SKM-1 (cell line): Measurements from ENCODE around the gene RNU1-2.
"Not testable (repeated sequence)": the region's sequence is repeated elsewhere in the genome, so short reads cannot be mapped to it uniquely, and the experiment has no call there.

Experiments
- DNase-seq: peaks from one replicate; lab custom pipeline; 2025; ENCODE audit not compliant: unreplicated experiment; lab: John Stamatoyannopoulos, UW

The RNU1-2 gene

DNA sequence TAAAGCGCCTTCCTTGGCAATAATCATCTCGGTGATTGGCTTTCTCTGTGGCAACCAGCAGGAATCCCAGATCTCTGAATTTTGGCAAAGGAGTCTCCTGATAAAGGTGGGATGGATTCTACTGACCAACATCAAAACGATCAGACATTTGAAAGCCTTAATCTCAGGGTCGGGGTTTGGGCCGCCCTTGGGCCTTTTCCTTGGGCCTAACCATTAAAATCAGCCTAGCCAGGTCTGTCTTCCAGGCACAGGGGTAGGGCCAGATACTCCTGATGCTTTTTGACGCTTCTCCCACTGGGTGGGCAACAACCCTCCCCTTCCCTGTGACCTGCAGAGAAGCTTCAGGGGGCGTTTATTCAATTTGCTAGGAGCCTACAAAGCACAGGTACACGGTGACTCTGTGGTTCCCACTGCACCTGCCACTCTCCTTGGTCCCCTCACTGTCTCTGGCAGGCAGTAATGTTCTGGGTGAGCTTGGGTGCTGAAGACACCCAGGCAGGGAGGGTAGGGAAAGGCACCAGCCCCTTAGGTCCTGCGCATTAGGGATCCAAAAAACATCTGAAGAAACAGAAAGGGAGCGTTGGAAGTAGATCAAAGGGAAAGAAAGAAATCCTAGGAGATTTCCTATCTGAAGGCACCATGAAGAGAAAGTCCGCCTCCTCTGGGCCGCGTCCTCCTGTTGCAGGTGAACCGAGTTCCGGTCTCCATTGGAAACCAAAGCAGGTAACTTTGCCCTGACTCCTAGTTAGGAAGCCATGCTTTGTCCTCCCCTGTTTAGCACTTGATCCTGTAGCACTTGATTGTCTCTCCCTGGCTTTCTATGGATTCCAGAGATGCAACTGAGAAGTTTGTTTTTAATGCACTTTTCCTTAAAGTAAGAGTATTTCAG is 12.3 kb downstream of the RNU1-2 start:
- DNase-seq: no peak

- not testable (repeated sequence) for DNase-seq
Observed at GRCh38 chr1:16911851-16912721, 16.3 kb downstream of the RNU1-2 start.

DNA sequence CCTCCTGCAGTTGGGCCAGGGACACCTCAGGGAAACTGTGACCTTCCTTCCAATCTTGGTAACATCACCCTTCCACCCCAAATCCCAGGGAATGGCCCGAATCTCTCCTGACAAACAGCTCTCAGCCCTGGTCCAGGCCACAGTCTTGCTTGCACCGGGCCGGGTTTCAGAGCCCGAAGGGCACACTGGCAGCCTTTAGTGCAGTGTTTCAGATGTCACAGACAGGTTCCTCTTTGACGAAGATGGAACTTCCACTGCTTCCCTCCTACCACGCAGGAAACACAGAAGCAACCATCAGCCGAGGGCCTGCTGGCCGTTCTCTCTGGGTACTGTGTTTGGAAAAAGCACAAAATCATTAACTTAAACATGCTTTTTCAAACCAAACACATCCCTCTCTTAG is 17.0 kb downstream of the RNU1-2 start:
- DNase-seq: not testable (repeated sequence)

GRCh38 chr1:16913181-16913832 is 17.5 kb downstream of the RNU1-2 start:
- no peak for DNase-seq

GRCh38 chr1:16913833-16914662 is 18.3 kb downstream of the RNU1-2 start:
- peak; percentile 77 for DNase-seq

DNA sequence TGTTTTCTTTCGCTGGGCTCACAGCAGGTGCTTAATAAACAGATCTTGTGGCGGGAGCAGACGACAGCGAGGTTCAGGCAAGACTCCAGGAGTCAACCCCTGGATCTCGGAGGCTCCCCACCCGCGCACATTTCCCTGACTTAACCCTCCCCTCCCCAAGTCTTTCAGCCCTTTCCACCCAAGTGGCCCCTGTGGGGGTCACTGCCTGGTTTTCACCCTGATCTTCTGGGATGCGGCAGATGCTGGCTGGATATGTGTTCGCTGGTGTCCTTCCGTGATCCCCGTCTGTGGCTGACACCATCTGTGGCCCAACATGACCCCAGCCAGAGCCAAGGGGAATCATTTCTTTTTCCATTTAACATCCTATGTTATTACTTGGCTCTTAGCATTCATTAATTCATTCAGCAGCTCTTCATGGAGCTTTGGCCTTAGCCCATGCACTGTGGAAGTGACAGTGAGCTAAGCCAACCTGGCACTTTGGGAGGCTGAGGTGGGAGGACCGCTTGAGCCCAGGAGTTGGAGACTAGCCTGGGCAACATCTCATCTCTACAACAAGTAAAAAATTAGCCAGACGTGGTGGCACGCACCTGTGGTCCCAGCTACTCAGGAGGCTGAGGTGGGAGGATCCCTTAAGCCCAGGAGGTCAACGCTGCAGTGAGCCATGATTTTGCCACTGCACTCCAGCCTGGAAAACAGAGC is 19.3 kb downstream of the RNU1-2 start:
- DNase-seq: not testable (repeated sequence)

GRCh38 chr1:16915627-16915973 is 19.8 kb downstream of the RNU1-2 start:
- peak; percentile 31 for DNase-seq

DNA sequence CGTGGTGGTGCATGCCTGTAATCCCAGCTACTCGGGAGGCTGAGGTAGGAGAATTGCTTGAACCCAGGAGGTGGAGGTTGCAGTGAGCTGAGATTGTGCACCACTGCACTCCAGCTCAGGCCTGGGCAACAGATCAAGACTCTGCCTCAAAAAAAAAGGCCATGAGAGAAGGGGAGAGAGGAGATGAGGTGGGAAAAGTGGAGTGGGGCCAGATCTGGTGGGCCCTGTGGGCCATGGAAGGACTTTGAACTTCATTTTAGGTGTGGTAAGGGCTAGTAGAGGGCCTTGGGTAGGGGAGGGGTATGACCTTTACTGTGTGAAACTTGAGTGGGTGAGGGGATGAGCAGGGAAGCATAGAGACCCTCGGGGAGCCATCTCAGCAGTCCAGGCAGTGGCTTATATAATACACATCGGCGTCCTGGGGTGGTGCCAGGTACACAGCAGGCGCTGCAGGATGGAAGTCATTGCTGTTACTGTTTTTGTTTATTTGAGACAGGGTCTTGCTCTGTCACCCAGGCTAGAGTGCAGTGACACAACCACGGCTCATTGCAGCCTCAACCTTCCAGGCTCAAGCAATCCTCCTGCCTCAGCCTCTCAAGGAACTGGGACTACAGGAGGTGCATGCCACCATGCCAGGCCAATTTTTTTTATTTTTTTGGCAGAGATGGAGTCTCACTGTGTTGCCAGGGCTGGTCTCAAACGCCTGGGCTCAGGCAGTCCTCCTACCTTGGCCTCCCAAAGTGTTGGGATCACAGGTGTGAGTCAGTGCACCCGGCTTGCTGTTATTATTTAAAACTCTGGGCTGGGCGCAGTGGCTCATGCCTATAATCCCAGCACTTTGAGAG is 20.5 kb downstream of the RNU1-2 start:
- DNase-seq: not testable (repeated sequence)

GRCh38 chr1:16918371-16918770 is 22.6 kb downstream of the RNU1-2 start:
- no peak for DNase-seq

DNA sequence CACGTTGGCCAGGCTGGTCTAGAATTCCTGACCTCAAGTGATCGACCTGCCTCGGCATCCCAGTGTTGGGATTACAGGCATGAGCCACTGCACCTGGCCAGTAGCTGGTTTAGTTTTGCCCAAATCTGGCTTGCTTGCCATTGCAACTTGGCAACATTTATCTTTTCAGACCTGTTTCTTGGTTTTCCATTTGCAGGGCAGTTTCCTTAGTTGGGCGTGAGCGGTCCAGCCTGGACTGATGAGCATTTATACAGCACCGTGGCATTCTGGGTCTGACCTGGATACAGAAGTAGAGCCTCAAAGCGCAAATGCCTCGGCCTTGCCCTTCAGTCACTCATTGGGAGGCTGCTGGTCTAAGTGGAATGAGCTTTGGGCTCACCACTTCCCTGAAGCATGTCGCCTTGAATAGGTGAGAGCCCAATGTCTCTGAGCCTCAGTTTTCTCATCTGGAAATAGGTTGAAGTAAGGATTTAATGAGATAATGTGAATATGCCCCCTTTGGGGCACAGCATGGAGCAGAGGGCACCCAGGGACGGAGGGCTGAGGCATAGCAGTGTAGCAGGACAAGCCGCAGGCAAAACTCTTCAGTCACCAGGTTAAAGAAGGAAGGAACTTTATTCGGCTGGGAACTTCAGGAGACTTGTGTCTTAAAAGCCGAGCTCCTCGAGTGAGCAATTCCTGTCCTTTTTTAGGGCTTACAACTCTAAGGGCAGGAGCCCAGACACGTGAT is 23.3 kb downstream of the RNU1-2 start:
- DNase-seq: not testable (repeated sequence)

DNA sequence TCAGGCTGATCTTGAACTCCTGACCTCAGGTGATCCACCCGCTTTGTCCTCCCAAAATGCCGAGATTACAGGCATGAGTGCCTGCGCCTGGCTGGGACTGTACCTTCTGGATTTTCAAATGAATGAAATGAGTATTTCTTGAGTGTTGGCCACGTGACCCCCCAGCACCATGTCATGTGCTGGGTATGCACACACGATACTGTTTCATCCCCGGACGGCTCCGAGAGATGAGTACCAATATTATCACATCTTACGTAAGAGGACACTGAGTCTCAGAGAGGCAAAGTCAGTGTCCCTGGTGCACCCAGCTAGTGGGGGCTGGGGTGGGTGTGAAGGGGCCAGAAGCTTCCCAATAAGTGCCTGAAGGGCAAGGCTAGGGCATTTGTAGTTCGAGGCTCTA is 25.2 kb downstream of the RNU1-2 start:
- DNase-seq: no peak

DNA sequence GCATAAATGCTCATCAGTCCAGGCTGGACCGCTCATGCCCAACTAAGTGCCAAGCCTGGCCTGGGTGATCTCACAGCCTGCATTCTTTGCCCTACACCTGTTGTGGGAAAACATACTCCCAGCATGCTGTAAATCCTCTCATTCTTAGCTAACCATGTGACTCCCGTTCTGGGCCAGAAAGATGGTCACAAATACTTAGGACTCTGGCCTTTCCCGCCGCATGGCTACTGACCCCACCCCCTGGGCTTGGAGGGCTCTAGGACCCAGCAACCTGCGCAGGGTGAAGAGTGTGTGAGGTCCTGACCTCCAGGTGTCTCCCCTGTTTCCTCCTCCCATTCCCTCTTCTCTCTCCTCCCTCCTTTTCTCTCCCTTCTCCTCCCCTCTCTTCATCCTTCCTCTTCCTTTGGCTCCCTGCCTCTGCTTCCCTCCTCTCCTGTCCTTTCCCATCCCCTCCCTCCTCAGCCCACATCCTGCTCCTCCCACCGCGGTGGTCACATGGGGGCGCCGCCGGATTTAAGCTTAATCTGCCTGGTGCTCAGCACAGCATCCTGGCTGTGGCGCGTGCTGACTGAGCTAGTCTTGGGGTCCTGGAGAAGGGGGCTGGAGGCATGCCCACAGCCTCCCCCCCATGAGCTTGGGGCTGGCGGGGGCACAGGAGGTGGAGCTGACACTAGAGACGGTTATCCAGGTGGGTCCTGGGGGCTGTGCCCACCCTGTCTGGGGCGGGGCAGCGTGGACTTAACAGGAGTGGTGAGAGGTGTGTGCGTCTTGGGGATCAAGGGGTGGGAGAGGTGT is 25.8 kb downstream of the RNU1-2 start, which contains the start of gene CROCC:
TSS of gene CROCC (plus strand) at position 541 of the 795 bp plus-strand sequence. CDS start at position 629, 88 bp downstream.
- no peak for DNase-seq

GRCh38 chr1:16922466-16922865 is 26.7 kb downstream of the RNU1-2 start:
- DNase-seq: no peak

GRCh38 chr1:16922885-16923431 is 27.2 kb downstream of the RNU1-2 start:
- no peak for DNase-seq

DNA sequence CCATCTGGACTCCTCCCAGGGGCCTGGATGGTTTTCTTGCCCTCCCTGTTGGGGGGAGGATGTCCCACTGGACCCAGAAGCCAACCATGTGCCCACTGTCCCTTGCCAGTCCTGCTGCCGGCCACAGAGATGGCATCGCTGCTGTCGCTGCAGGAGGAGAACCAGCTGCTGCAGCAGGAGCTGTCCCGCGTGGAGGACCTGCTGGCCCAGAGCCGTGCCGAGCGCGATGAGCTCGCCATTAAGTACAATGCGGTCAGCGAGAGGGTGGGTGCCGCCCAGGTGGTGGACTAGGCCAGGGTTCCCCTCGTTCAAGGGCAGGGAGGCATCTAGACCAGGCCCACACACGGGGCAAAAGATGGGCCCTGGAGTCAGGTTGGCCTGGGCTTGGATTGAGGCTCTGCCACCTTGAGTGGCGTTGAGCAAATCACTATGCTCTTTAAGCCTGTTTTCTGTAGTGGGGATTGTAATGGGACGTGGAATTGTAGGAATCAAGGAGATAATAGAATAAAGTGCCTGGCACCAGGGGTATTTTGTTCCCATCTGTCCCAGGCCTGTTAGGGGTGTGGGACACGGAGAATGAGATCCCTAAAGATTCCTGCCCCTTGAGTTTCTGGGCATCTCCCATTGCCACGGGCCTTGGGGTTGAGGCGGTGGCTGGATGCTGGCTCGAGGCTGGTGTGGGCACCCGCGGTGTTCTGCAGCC is 28.6 kb downstream of the RNU1-2 start:
- no peak for DNase-seq

DNA sequence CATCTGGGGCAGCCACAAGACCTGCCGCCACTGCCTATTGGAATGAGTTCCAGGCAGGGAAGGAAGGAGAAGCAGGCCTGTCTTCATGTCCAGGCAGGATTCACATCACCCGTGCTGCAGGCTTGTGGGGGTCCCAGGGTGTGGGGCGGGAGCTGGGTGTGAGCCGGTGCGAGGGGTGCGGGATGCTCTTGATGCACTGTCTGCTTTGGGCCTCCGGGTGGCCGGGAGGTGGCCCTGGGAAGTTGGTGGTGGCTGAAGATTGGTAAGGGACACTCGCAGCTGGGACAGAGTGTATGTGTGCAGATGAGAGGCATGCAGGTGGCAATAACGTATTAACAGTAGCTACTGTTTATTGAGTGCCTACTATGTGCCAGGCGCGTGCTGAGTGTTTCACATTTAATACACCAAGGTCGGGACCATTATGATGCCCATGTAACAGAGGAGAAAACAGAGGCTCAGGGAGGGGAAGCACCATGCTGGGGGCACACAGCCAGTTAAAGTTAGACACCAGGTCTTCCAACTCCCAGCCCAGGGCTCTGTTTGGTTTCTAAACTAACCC is 29.2 kb downstream of the RNU1-2 start:
- no peak for DNase-seq
